ENCODE results near the gene ATXN7L2.

- TF ChIP-seq CTCF (IDR thresholded peaks at IDR 0.05) = no peak
- no peak for TF ChIP-seq POLR2A (IDR thresholded peaks at IDR 0.05)
These were observed 12.0 kb downstream of the ATXN7L2 start for GRCh38 chr1:109495738-109496137.
